ENCODE results near the gene SLC6A9. TPM values are rescaled to one million over a fixed set of nuclear protein-coding genes. Genes with fewer than 3 reads are reported as not detected.

The SLC6A9 gene
- total RNA-seq, 1 donor from 2014 or later, result 4.7 TPM

GRCh38 chr1:43980255-43981134 is 50.8 kb downstream of the SLC6A9 start:
- no peak for DNase-seq (ENCODE audit: low spot score in 2 of 2)

DNA sequence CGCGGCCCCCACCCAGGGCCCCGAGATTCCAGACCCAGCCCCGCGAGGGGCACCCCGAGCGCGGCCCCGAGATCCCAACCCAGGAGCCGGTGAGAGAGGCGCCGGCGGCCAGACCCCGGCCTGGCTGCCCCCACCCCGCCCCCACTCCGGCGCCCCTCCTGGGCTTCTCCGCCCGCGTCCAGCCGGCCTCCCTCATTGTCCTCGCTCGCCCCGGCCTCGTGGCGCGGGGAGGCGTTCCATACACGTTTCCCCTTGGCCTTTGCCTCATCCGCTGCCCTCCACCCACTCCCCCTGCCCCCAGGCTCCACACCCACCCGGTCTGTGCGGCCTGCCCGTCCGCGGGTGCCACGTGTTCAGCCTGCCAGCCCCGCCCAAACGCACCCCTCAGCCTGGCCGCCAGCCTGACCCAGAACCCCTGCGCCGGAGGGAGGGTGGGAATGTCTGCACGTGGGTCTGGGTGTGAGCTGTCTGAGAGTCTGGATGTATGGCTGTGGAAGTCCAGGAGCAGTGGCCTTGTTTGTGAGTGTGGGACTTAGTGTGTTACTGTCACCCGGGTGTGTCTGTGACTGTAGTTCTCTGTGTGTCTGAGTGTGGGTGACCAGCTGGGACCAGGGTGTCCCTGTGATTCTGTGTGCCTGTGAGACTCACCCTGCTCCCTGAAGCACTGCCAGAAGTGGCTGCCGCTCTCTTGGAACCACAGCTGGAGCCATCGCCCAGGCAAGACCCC is 51.6 kb downstream of the SLC6A9 start:
- Histone ChIP-seq H3K27me3 (no peaks in the 10 kb centered on the region), H3K27ac (peak overlapping the region; percentile 15 to 70), H3K4me3 (peak overlapping the region; percentile 76 to 90), H3K9me3 (no peaks in the 10 kb centered on the region), H3K4me1 (peaks cover 11 to 27% of the 10 kb centered on the region in 2 donors), H3K36me3 (peaks cover 9 to 14% of the 10 kb centered on the region in 2 donors)
- intact Hi-C loops (cut with DNase I), result no loop called here
- no peak for DNase-seq (ENCODE audit: low spot score in 2 of 2)
- TF ChIP-seq, protein P1, sequence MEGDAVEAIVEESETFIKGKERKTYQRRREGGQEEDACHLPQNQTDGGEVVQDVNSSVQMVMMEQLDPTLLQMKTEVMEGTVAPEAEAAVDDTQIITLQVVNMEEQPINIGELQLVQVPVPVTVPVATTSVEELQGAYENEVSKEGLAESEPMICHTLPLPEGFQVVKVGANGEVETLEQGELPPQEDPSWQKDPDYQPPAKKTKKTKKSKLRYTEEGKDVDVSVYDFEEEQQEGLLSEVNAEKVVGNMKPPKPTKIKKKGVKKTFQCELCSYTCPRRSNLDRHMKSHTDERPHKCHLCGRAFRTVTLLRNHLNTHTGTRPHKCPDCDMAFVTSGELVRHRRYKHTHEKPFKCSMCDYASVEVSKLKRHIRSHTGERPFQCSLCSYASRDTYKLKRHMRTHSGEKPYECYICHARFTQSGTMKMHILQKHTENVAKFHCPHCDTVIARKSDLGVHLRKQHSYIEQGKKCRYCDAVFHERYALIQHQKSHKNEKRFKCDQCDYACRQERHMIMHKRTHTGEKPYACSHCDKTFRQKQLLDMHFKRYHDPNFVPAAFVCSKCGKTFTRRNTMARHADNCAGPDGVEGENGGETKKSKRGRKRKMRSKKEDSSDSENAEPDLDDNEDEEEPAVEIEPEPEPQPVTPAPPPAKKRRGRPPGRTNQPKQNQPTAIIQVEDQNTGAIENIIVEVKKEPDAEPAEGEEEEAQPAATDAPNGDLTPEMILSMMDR (IDR thresholded peaks at IDR 0.05), result no peak

More at GRCh38 chr1:43980255-43981134, 50.8 kb downstream of the SLC6A9 start:
- Histone ChIP-seq H3K36me3 (peaks cover 9 to 14% of the 10 kb centered on the region in 2 donors), H3K9me3 (no peaks in the 10 kb centered on the region), H3K4me3 (peak overlapping the region; percentile 76 to 90), H3K4me1 (peaks cover 11 to 25% of the 10 kb centered on the region in 2 donors), H3K27me3 (no peaks in the 10 kb centered on the region), H3K27ac (peak overlapping the region; percentile 15 to 70)
- TF ChIP-seq, protein P1 (IDR thresholded peaks at IDR 0.05), result no peak
- intact Hi-C loops (cut with DNase I), result no loop called here

DNA sequence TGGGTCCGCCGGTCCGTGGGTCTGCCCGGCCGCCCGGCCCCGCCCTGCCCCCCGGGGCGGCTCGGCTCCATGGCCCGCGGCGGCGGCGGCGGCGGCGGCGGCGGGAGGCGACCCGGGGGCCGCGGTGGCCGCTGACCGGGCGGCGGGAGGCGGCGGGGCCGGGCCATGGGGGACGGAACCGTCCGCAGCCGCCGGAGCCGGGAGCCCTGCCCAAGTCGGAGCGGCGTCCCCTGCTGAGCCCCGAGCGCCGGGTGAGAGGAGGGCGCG is 52.1 kb downstream of the SLC6A9 start:
- intact Hi-C loops (cut with DNase I), result no loop called here
- Histone ChIP-seq H3K27ac (peak overlapping the region; percentile 15 to 70), H3K36me3 (peaks cover 9 to 14% of the 10 kb centered on the region in 2 donors)

GRCh38 chr1:43978551-43979260 is 52.6 kb downstream of the SLC6A9 start, which contains the start of gene B4GALT2:
Gene B4GALT2 (plus strand): TSS chr1:43979210. CDS start chr1:43981161, 1,951 bp downstream.
- peak within 1 kb of the TSS; percentile 76 to 90 for H3K4me3 ChIP-seq
- peaks cover 9 to 14% of the 10 kb centered on the region in 2 donors for H3K36me3 ChIP-seq
- TF ChIP-seq, protein P1 (IDR thresholded peaks at IDR 0.05), result no peak
- peak within 1 kb of the TSS; percentile 15 to 70 for H3K27ac ChIP-seq
- DNase-seq (ENCODE audit: low spot score in 2 of 2), result no peak
- intact Hi-C loops (cut with DNase I), result no loop called here
- no peaks in the 10 kb centered on the region for H3K27me3 ChIP-seq
- H3K9me3 ChIP-seq, result no peaks in the 10 kb centered on the region
- peaks cover 11 to 27% of the 10 kb centered on the region in 2 donors for H3K4me1 ChIP-seq

More for the DNA sequence above, 52.1 kb downstream of the SLC6A9 start:
- DNase-seq (ENCODE audit: low spot score in 2 of 2), result no peak
- peak overlapping the region; percentile 76 to 90 for H3K4me3 ChIP-seq
- peaks cover 11 to 27% of the 10 kb centered on the region in 2 donors for H3K4me1 ChIP-seq
- H3K9me3 ChIP-seq, result no peaks in the 10 kb centered on the region
- H3K27me3 ChIP-seq, result no peaks in the 10 kb centered on the region
- TF ChIP-seq, protein P1 (IDR thresholded peaks at IDR 0.05), result no peak

- peaks cover 11 to 27% of the 10 kb centered on the region in 2 donors for H3K4me1 ChIP-seq
- H3K27ac ChIP-seq, result no peak overlapping the region
These were observed 53.1 kb downstream of the SLC6A9 start for GRCh38 chr1:43978264-43978550.

More at GRCh38 chr1:43978264-43978550, 53.1 kb downstream of the SLC6A9 start:
- intact Hi-C loops (cut with DNase I), result no loop called here
- no peak for DNase-seq (ENCODE audit: low spot score in 2 of 2)
- no peaks in the 10 kb centered on the region for H3K9me3 ChIP-seq
- no peaks in the 10 kb centered on the region for H3K27me3 ChIP-seq
- TF ChIP-seq, protein P1 (IDR thresholded peaks at IDR 0.05), result no peak
- H3K36me3 ChIP-seq, result peaks cover 9 to 14% of the 10 kb centered on the region in 2 donors
- peak overlapping the region; percentile 56 to 65 for H3K4me3 ChIP-seq
